Stimulated activated CD8-positive, alpha-beta memory T cell treated with anti-CD3 and anti-CD28 coated beads, Interleukin-4, amount 100 ng/mL, for 48 hours (primary cell): Measurements from ENCODE around the gene LDLRAD2.
"Not testable (repeated sequence)": the region's sequence is repeated elsewhere in the genome, so short reads cannot be mapped to it uniquely, and the experiment has no call there.

Experiments used
- DNase-seq: peaks from one replicate; pipeline ENCODE4 v3.0.0-alpha.2; 2020

The LDLRAD2 gene

GRCh38 chr1:21824926-21825325 lies 12.9 kb downstream of the LDLRAD2 start:
- DNase-seq = no peak

GRCh38 chr1:21825393-21825792 lies 13.3 kb downstream of the LDLRAD2 start:
- DNase-seq = no peak

GRCh38 chr1:21826694-21827093 lies 14.6 kb downstream of the LDLRAD2 start:
- not testable (repeated sequence) for DNase-seq

DNA sequence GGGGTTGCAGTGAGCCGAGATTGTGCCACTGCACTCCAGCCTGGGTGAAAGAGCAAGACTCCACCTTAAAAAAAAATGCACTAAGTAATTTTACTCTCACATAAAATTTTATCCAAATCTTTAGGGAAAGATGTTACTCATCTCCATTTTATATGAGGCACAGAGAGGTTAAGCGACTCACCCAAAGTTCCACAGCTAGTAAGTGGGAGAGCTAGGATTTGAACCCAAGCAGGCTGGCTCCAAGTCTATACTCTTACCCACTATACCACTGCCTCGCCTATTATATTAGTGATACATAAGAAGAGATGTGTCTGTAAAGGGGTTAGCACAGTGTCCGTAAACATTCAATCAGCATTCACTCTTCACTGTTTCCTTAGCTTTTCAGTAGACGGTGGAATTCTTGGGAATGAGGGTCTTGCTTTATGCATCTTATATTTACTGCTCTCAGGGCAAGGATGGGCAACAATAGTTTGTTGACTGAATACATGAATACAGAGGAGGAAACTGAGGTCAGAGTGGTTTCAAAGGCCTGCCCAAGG lies 15.1 kb downstream of the LDLRAD2 start:
- DNase-seq = no peak

GRCh38 chr1:21828075-21828474 lies 16.0 kb downstream of the LDLRAD2 start:
- DNase-seq = no peak

DNA sequence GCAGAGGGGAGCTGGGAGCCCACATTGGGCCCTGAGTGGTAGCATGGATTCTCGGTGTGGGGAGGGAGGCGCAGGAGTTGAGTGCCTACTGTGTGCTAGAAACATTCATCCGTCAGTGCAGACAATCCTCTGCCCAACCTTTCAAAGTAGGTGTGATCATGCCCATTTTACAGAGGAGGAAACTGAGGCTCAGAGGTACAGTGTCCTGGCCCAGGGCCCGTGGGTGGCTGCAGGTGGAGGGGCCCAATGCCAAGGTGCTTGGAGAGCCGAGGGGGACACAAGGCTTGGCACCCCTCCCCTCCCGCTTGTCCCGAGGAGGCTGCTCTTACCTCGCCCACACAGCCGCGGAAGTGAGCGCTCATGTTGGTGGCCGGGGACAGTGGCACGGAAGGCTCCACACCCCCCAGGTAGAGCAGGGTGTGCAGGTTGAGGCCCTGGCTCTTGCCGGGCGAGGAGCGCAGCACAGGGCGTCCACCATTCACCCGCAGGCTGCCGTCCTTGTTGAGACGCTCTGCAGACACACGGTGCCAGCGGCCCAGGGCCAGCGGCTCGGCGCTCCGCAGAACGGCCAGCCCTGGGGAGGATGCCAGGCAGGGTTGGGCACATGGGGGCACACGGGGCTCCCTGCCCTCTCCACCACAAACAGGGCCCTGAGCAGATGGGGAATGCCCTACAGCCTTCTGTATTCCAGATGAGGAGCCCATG lies 16.6 kb downstream of the LDLRAD2 start:
- no peak for DNase-seq

DNA sequence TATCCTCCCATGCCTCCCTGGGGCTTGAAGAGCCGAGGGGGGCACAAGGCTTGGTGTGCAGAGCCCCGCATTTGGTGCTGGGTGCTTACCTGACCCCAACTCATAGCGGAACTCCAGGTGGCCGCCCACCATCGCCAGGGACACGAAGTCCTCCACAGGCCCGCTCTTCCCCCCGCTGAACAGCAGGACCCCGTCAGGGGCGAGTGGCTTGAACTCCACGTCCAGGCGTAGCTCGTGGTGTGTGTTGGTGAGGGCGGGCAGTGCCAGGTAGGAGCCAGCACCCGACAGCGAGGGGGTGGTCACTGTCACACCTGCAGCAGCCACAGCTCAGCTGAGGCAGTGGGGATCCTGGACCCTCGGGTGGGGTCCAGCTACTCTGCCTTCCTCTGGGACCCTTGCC lies 17.2 kb downstream of the LDLRAD2 start:
- DNase-seq = no peak

DNA sequence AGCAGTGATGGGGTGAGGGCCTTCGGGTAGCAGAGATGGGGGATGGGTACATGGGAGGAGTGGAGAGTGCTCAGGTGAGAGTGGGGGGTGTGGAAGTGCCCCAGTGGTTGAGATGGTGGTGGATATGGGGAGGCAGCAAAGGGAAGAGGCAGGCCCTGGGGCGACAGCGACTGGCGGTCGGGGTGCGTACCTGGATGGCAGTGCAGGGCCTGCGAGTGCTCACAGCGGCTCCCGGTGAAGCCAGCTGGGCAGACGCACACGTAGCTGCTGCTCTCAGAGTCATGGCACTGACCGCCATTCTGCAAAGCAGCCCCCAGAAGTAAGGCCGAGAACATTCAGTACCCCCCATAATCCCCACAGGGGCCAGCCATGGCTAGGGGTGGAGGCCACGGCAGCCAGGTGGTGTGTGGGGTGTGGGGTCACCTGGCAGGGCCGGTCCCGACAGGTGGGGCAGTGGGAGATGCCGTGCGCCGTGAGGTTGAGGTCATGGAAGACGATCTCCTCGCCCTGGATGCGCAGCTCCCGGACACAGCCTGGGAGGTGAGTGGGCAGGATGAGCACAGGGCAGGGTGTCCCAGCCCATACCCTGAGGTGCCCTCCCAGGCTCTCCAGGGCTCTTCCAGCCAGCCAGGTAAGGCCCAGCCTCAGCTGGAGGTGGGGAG lies 18.9 kb downstream of the LDLRAD2 start:
- DNase-seq = no peak

DNA sequence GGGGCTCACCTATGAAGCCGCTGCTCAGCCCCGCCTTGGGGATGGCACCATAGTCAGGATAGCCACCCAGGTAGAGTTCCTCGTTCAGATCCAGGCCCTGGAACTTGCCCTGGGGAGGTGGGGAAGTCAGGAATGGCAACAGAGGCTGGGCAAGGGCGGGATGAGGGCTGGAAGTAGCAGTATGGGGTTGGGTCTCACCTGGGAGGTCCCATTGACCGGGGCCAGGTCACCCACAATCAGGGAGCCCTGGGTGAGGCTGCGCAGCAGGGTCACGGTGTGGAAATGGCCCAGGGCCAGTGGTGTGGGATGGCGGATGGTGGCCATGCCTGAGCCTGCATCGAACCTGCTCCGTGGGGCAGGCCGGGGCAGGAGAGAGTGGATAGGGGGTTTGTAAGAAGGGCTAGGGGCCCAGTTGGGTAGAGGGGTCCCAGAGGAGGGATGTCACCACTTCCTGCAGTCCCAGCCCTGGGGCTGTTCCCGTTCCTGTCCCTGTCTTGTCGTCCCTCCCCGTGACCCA lies 19.4 kb downstream of the LDLRAD2 start:
- DNase-seq = no peak

DNA sequence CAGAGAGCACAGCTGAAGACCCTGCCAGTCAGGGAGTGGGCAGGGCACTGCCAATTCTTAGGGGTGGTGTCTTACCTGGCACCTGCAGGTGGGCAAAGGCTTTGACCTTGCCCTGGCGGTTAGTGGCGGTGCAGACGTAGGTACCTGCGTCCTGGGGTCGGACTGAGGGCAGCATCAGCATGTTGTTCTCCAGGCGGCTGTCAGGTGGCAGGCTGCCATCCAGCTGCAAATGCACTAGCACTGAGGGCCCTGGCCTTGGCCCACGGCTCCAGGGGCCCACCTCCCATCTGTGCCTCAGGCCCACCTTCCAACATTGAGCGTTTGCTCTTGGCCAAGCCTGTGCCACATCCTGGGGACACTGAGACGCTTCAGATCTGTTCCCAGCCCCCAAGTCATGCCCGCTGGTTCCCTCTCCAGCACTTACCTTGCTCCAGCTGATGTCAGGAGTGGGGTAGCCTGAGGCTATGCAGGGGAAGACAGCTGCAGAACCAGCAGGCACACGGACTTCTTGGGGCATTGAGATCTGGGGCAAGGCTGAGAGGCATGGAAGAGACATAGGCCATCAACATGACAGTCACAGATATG lies 21.4 kb downstream of the LDLRAD2 start:
- no peak for DNase-seq

DNA sequence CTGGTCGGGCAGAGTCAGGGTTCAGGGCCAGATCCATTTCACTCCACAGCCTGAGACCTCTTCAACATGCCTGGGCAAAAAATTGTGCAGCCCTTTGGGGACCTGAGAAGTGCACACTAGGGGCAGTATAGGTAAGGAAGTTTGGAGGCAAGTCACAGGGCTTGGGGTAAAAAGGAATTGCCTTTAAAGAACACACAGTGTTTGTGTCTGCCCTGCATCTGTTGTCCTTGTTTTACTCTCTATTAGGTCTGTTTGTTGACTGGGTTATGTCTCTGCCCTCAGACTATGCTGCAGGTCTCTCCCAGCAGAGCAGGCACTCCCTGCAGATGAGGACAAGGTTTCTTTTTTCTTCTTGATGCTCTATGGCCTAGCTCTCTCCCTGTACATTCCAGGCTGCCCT lies 22.0 kb downstream of the LDLRAD2 start:
- DNase-seq = no peak

DNA sequence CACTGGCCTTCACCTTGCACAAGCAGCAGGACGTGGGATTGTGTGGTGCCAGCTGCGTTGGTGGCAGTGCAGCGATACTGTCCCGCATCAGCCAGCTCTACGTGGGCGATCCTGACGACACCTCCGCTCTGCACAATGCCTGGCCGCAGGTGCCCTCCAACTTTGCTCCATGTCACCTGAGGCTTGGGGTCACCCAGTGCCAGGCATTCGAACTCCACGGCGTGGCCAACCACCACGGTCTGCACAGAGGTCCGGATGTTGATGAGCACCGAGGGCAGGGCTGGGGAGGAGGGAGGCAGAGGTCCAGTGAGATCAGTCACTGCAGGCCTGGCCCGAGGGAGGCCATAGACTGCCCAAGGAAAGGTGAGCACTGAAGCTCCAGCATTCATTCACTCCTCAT lies 22.6 kb downstream of the LDLRAD2 start:
- no peak for DNase-seq

DNA sequence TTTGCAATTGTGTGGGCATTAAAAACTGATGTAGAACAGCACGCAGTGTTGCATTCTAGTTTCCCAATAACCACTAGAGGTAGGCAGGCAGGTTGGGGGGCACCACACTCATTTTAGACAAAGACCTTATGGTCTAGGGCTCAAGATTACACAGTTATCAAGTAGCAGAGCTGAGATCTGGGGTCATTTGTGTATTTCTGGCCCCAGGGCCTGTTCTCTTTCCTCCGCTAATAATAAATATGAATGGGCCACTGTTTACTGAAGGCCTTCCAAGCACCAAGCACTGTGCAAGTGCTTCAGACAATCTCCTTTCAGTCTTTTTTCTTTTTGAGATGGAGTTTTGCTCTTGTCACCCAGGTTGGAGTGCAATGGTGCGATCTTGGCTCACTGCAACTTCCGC lies 23.9 kb downstream of the LDLRAD2 start:
- no peak for DNase-seq

DNA sequence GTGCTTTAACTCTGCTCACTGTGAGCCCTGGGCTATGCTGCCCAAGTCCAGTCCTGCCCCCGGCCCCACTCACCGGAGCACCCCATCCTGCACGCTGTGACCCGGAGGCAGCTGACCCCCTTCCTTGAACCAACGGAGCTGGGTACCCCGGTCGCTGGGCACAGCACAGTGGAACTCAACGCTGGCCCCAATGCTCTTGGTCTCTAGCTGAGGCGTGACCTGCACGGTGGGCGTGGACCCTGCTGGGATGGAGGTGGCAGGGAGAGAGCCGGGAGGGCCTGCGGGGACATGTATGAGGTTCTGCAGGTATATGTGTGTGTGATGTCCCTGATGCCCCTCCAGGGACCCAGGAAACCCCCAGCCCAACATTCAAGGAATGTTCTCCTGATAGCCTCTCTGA lies 24.7 kb downstream of the LDLRAD2 start:
- no peak for DNase-seq

DNA sequence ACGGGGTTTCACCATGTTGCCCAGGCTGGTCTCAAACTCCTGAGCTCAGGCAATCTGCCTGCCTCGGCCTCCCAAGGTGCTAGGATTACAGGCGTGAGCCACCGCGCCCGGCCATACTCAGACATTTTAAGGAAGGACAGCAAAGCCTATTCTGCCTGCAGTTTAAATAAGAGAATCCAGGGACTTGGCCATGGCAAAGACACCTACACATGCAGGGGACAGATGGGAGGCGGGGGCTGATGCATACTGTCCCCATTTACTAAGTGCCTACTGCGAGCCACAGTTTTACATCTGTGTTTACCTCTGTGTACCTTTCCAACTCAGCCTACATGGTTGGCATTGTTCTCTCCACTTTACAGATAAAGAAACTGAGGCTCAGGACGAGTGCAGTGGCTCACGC lies 25.4 kb downstream of the LDLRAD2 start:
- no peak for DNase-seq

DNA sequence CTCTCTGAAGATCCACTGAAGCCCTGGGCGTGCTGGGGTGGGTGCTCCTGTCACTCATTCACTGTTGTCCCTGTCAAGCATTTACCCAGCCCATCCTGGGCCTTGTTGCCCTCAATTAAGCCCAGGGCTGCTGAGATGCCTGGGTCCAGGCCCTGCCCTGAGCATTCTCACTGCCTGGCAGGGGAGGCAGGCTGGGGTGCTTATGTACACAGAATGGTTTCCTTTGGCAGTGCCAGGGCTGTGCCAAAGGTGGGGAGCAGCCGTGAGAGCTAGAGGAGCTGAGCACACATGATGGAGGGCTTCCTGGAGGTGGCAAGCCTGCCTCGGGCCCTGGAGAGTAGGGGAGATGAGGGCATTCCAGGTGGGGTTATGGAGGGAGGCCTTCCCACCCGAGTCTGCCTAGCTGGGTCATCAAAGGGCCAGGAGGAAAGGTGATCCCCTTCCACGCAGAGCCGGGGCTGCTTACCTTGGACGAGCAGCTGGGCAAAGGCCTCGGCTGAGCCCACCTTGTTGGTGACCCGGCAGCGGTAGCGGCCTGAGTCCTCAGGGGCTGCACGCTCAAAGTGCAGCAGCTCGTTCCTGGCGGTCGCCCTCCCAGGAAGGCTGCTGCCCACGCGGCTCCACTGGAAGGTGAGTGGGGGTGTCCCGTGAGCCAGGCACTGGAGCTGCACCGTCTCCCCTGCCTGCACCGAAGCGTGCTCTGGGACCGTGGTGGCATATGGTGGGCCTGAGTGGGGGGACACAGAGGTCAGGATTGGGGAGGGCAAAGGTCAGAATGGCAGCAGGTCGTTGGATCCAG lies 26.5 kb downstream of the LDLRAD2 start:
- no peak for DNase-seq

- DNase-seq = no peak
Measured at GRCh38 chr1:21839337-21840037, 27.4 kb downstream of the LDLRAD2 start.

- DNase-seq = no peak
Measured at GRCh38 chr1:21840981-21841380, 28.9 kb downstream of the LDLRAD2 start.

DNA sequence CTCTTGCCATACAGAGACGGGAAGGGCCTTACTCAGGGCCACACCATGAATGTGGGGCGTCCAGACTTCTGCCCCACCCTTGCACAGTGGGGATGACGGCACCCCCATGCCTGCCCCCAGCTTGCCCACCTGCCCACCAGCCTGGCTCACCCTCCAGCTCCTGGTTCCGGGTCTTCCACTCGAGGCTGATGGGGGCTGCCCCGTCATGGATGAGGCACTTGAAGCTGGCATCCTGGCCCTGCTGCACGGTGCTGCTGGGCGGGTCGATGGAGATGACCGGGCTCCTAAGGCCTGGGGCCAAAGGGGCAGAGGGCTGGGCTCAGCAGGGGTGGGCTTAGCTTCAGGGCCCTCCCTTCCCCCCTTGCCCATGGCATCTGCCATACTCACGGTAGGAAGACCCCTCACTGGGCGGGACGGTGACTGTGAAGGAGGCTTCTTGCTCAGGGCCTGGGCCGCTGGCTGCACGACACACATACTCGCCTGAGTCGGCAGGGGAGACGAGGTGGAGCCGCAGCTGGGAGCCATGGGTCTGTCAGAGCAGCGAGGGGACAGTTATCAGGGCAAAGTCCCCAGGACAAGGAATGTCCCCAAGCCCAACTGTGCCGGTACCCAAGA lies 29.9 kb downstream of the LDLRAD2 start:
- DNase-seq = no peak

GRCh38 chr1:21842606-21843162 lies 30.6 kb downstream of the LDLRAD2 start:
- DNase-seq = no peak

DNA sequence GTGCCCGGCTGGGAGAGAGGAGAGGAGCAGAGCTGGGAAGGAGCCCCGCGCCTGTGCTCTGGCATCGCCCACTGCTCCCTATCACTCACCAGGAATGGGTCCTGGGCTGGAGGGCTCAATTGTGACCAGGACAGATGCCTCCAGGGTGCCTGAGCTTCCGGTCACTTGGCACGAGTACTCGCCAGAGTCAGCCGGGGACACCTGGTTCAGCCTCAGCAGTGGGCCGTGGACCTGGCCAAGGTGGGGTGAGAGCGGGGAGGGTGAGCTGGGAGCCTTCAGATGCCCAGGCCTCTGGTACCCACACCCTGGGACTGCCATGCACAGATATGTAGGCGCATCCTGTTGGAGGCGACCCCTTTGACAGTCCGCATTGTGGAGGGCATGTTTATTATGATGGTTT lies 31.1 kb downstream of the LDLRAD2 start:
- no peak for DNase-seq

DNA sequence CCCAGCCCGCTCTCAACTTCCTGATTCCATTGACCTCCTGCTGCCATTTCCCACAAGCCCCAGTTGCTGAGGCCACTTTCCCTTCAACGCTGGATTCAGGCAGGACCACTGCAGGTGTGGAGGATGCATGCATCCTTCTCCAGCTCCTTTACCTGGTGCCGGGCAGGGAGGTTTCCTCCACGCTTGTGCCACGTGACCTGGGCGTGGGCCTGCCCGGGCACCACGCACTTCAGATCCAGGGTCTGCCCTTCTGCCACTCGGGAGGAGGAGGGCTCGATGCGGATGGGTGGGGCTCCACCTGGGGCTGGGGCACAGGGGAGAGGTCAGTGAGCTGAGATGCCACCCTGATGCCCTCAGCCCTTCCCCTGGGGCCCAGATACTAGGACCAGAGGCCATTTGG lies 31.9 kb downstream of the LDLRAD2 start:
- DNase-seq = no peak
